HepG2 (cell line): ENCODE data around the gene CAMK1D. TPM values are rescaled to one million over a fixed set of nuclear protein-coding genes. Genes with fewer than 3 reads are reported as not detected.

Experiments
- ATAC-seq: fragments of 200-7000 bp; cut with Tn5 transposase; 3 replicates; pipeline ENCODE4 v1.9.1; 2020; ENCODE audit warnings: mild to moderate bottlenecking, moderate library complexity
- BruUV-seq: library from RNA; stranded (reverse); fragments of 400-500 nt; replicated peaks from 2 replicates; lab custom pipeline; 2021; lab: Mats Ljungman, UMichigan
- CTCF ChIA-PET: fragments of 300-600 bp; formaldehyde crosslinking; extraction: SDS; loops from one replicate; lab custom pipeline; 2021; ENCODE audit warnings: low total read pairs, inconsistent platforms, low intra/inter-chr PET ratio; lab: Yijun Ruan, JAX
- POLR2A ChIA-PET: fragments of 350-600 bp; sonication (Branson Sonifier 250); formaldehyde crosslinking; loops from one replicate; lab custom pipeline; 2020; ENCODE audit warnings: antibody characterized with exemption, inconsistent platforms; lab: Yijun Ruan, JAX
- DNase-seq: peaks from one replicate; pipeline ENCODE4 v3.0.0-alpha.2; 2015; ENCODE audit warnings: low spot score
- FAIRE-seq: peaks from 3 replicates; lab custom pipeline; 2011; peaks lifted over from hg19 to GRCh38; lab: Jason Lieb, UNC
- H2AFZ ChIP-seq: one replicate; pipeline ENCODE4 v1.6.1; 2011; ENCODE audit warnings: low read length, inconsistent platforms
- H3K27ac ChIP-seq: fragments of 300-600 bp; 3 replicates; pipeline ENCODE4 v1.8.0; 2011; ENCODE audit warnings: mixed run types, mild to moderate bottlenecking, mixed read lengths, low read length, inconsistent platforms; ENCODE audit not compliant: insufficient read depth; ENCODE audit errors: extremely low read length
- H3K27me3 ChIP-seq, 2 experiments: fragments of 200-600 bp in 1 of 2; 2 replicates in 1 of 2; 3 replicates in 1 of 2; pipeline versions ENCODE4 v1.6.0 to v1.8.0; 2011; ENCODE audit warnings: low read length in 2 of 2, mild to moderate bottlenecking in 2 of 2, moderate library complexity in 2 of 2, inconsistent platforms in 1 of 2; ENCODE audit not compliant: insufficient read depth in 2 of 2, control insufficient read depth in 1 of 2
- H3K36me3 ChIP-seq, 2 experiments: fragments of 200-600 bp in 1 of 2; replicated peaks in 1 of 2; 2 replicates in 1 of 2; 3 replicates in 1 of 2; pipeline versions ENCODE4 v1.5.1 to v1.8.0; 2011; ENCODE audit warnings: low read length in 2 of 2, inconsistent platforms in 1 of 2; ENCODE audit not compliant: insufficient read depth in 2 of 2, control insufficient read depth in 1 of 2
- H3K4me1 ChIP-seq: 2 replicates; pipeline ENCODE4 v1.5.1; 2012; ENCODE audit warnings: low read length, inconsistent platforms; ENCODE audit not compliant: insufficient read depth
- H3K4me2 ChIP-seq: 2 replicates; pipeline ENCODE4 v1.6.0; 2011; ENCODE audit warnings: low read depth, low read length, inconsistent platforms
- H3K4me3 ChIP-seq, 3 experiments: fragments of 200-600 bp in 1 of 3; sonication (generic), shearing (Covaris generic) in 1 of 3; replicated peaks in 1 of 3; 2 replicates each; pipeline ENCODE4 v1.5.1; 2011 to 2016; ENCODE audit warnings: low read length in 3 of 3, inconsistent platforms in 2 of 3, low read depth in 2 of 3, mild to moderate bottlenecking in 2 of 3, control low read depth in 1 of 3, mixed read lengths in 1 of 3; ENCODE audit not compliant: insufficient read depth in 1 of 3
- H3K79me2 ChIP-seq: one replicate; pipeline ENCODE4 v1.6.1; 2011; ENCODE audit warnings: low read length, inconsistent platforms; ENCODE audit not compliant: insufficient read depth
- H3K9ac ChIP-seq: 2 replicates; pipeline ENCODE4 v1.6.0; 2011; ENCODE audit warnings: mild to moderate bottlenecking, low read depth, low read length, inconsistent platforms; ENCODE audit not compliant: insufficient read depth
- H3K9me3 ChIP-seq: 2 replicates; pipeline ENCODE4 v1.5.1; 2012; ENCODE audit warnings: mild to moderate bottlenecking, low read length
- H4K20me1 ChIP-seq: 2 replicates; pipeline ENCODE4 v1.6.0; 2011; ENCODE audit warnings: inconsistent platforms, mild to moderate bottlenecking, low read length, moderate library complexity; ENCODE audit not compliant: insufficient read depth
- CREM ChIP-seq, 2 experiments: sonication (generic) in 1 of 2; formaldehyde crosslinking in 1 of 2; IDR thresholded peaks; 2 replicates each; pipeline versions ENCODE4 v1.4.0 to v1.6.1; 2016 to 2020; ENCODE audit warnings: antibody characterized with exemption in 1 of 2, mild to moderate bottlenecking in 1 of 2, missing genetic modification reagents in 1 of 2
- MATR3 ChIP-seq: sonication (generic); formaldehyde crosslinking; IDR thresholded peaks from 2 replicates; pipeline ENCODE4 v1.4.0; 2020; ENCODE audit warnings: missing genetic modification reagents
- MYNN ChIP-seq: sonication (generic); formaldehyde crosslinking; IDR thresholded peaks from 2 replicates; pipeline ENCODE4 v1.4.0; 2020; ENCODE audit warnings: mild to moderate bottlenecking, low read depth, missing genetic modification reagents
- TCF7L2 ChIP-seq: IDR thresholded peaks from 2 replicates; pipeline ENCODE4 v1.6.1; 2011; ENCODE audit warnings: mild to moderate bottlenecking, low read depth, low read length, moderate library complexity
- ZFAT ChIP-seq: sonication (generic); formaldehyde crosslinking; conservative IDR thresholded peaks from 2 replicates; pipeline ENCODE4 v1.8.1; 2023; ENCODE audit warnings: missing genetic modification reagents, inconsistent platforms
- ZNF282 ChIP-seq: fragments of 450-650 bp; IDR thresholded peaks from 2 replicates; pipeline ENCODE4 v1.6.1; 2018; ENCODE audit not compliant: partially characterized antibody
- ZNF672 ChIP-seq: sonication (generic); formaldehyde crosslinking; IDR thresholded peaks from 2 replicates; pipeline ENCODE4 v1.8.1; 2022; ENCODE audit warnings: missing genetic modification reagents
- ZNF703 ChIP-seq: sonication (generic); formaldehyde crosslinking; IDR thresholded peaks from 2 replicates; pipeline ENCODE4 v1.5.1; 2020; ENCODE audit warnings: missing genetic modification reagents, mild to moderate bottlenecking, moderate library complexity, borderline replicate concordance
- WGBS: methylation state at CpG from one replicate; pipeline ENCODE4 v1.1.6; 2017; ENCODE audit warnings: low lambda C conversion rate; 5-methylcytosine and 5-hydroxymethylcytosine counted together
- in situ Hi-C: cut with HindIII; loops from 2 replicates; pipeline ENCODE4 v1.10.0; 2017; ENCODE audit warnings: low pct_unique_long_range_greater_than_20kb; ENCODE audit not compliant: extremely low pct_ligation_motif_present
- intact Hi-C: fragments of 100-400 bp; cut with micrococcal nuclease; formaldehyde crosslinking; loops from one replicate; pipeline ENCODE4 v1.10.0; 2022; ENCODE audit not compliant: unreplicated experiment
- polyA plus RNA-seq, 8 experiments: library from polyadenylated mRNA; depleted of rRNA in 3 of 8; stranded (reverse) in 7 of 8; unstranded in 1 of 8; fragments of >200 nt; fragmentation: Illumina TruSeq in 4 of 8; extraction: Trizol in 4 of 8; gene quantifications; 2 replicates each; pipeline versions ENCODE4 v1.2.1 to v1.2.3, GENCODE V29; 2011 to 2016; ENCODE audit warnings: low read depth in 4 of 8, missing spikeins in 1 of 8, mixed read lengths in 1 of 8; ENCODE audit not compliant: insufficient read depth in 1 of 8
- total RNA-seq, 5 experiments: library from RNA; depleted of rRNA; stranded (reverse); fragments of >200 nt; fragmentation: Illumina TruSeq; extraction: Trizol; gene quantifications; 2 replicates each; pipeline ENCODE4 v1.2.3, GENCODE V29; 2016; ENCODE audit warnings: low read depth in 1 of 5
- TF ChIP-seq, protein P1 (sequence below): sonication (generic); formaldehyde crosslinking; IDR thresholded peaks from 2 replicates; pipeline ENCODE4 v1.4.0; 2020; ENCODE audit warnings: missing genetic modification reagents

CAMK1D gene
- total and polyA plus RNA-seq, 2 of the 13 experiments (the other 11 are each of a cell fraction or from before 2014, with no cell fraction given), result under 0.01 TPM; not detected in 1

DNA sequence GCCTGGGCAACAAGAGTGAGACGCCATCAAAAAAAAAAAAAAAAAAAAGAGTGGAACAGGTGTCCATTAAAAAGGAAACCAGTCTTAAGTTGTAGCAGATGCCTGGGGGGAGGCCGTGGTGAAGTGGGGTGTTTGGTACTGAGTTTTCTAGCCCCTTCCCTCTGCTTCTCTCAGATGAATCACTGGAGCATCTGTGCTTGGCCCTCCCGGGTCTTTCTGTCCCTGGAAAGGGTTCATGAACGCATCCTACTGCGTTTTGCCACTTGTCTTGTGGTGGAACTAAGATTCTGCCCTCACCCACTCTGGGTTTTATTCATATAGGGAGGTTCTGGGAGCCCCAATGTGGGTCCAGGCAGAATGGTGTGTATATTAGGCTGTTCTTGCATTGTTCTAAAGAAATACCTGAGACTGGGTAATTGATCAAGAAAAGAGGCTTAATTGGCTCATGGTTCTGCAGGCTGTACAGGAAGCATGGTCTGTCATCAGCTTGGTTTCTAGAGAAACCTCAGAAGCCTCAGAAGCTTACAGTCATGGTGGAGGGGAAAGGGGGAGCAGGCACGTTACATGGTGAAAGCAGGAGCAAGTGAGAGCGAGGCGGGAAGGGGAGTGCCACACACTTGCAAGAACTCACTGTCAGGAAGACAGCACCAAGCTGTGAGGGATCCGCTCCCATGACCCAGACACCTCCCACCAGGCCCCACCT lies 63.5 kb downstream of the CAMK1D start:
- DNase-seq (no peak), ATAC-seq (no peak), FAIRE-seq (no peak)
- WGBS, result 22% methylated on average over 9 of the region's 9 CpGs
- in situ Hi-C loops, result no loop called here
- Histone ChIP-seq H3K36me3 (no peaks in the 10 kb centered on the region), H2AFZ (no peak overlapping the region), H3K27ac (no peak overlapping the region), H3K4me3 (no peak overlapping the region), H3K4me1 (no peaks in the 10 kb centered on the region), H3K9ac (no peak overlapping the region), H4K20me1 (no peaks in the 10 kb centered on the region), H3K9me3 (no peaks in the 10 kb centered on the region), H3K27me3 (peaks cover 0 to 6% of the 10 kb centered on the region in 2 experiments; a peak in 2 of 5 replicates), H3K79me2 (no peaks in the 10 kb centered on the region), H3K4me2 (no peak overlapping the region)
- POLR2A ChIA-PET, result no interaction called here
- CTCF ChIA-PET, result no interaction called here
- TF ChIP-seq, protein P1, sequence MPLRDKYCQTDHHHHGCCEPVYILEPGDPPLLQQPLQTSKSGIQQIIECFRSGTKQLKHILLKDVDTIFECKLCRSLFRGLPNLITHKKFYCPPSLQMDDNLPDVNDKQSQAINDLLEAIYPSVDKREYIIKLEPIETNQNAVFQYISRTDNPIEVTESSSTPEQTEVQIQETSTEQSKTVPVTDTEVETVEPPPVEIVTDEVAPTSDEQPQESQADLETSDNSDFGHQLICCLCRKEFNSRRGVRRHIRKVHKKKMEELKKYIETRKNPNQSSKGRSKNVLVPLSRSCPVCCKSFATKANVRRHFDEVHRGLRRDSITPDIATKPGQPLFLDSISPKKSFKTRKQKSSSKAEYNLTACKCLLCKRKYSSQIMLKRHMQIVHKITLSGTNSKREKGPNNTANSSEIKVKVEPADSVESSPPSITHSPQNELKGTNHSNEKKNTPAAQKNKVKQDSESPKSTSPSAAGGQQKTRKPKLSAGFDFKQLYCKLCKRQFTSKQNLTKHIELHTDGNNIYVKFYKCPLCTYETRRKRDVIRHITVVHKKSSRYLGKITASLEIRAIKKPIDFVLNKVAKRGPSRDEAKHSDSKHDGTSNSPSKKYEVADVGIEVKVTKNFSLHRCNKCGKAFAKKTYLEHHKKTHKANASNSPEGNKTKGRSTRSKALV, result no peak
- no peak for TF ChIP-seq ZNF282
- no peak for TF ChIP-seq CREM (IDR thresholded peaks at IDR 0.05)
- TF ChIP-seq CREM (CRISPR knock-in tag; IDR thresholded peaks at IDR 0.05), result no peak
- TF ChIP-seq ZNF703 (CRISPR knock-in tag), result no peak
- TF ChIP-seq MATR3 (CRISPR knock-in tag), result no peak
- no peak for TF ChIP-seq ZFAT (CRISPR knock-in tag)
- no peak for TF ChIP-seq ZNF672
- TF ChIP-seq TCF7L2, result no peak
- TF ChIP-seq MYNN, result no peak
- BruUV-seq, result no TSS peak
- intact Hi-C loops, result no loop called here
